ENCODE measurements around the gene PNLDC1.

DNA sequence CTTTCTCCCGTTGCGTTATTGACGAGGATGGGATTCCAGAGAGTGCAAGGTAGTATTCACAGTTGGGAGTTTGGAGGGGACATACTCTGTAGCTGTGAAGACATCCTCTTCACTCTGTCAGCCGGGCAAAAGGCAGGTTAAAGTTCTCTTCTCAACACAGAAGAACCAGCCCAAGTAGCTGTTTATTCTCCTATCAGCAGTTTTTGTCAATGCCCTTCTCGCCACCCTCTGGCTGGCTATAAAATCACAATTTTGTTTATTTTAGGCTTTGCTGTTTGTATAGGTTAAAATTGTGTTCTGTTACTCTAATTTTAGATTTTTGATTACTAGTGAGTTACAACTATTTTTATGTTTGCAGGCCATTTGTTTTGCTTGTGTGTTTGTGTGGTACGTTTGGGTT, 52.8 kb downstream of the PNLDC1 start:
- TF ChIP-seq, protein P1, sequence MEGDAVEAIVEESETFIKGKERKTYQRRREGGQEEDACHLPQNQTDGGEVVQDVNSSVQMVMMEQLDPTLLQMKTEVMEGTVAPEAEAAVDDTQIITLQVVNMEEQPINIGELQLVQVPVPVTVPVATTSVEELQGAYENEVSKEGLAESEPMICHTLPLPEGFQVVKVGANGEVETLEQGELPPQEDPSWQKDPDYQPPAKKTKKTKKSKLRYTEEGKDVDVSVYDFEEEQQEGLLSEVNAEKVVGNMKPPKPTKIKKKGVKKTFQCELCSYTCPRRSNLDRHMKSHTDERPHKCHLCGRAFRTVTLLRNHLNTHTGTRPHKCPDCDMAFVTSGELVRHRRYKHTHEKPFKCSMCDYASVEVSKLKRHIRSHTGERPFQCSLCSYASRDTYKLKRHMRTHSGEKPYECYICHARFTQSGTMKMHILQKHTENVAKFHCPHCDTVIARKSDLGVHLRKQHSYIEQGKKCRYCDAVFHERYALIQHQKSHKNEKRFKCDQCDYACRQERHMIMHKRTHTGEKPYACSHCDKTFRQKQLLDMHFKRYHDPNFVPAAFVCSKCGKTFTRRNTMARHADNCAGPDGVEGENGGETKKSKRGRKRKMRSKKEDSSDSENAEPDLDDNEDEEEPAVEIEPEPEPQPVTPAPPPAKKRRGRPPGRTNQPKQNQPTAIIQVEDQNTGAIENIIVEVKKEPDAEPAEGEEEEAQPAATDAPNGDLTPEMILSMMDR (IDR thresholded peaks at IDR 0.05; ENCODE audit: low read depth, low read length, poor library complexity, severe bottlenecking), result peak; percentile 51
- TF ChIP-seq EZH2phosphoT487 (IDR thresholded peaks at IDR 0.05; ENCODE audit: borderline replicate concordance, low read length), result no peak
